Spleen (tissue), 7 donors: Measurements from ENCODE around the gene ZNF606.

Experiments
- POLR2A ChIP-seq, 3 donors: fragments of 450-650 bp; IDR thresholded peaks; one replicate each; pipeline ENCODE4 v1.5.1; 2017; ENCODE audit warnings: antibody characterized with exemption in 3 of 3, mild to moderate bottlenecking in 1 of 3
- POLR2AphosphoS5 ChIP-seq, 3 donors: sonication (generic); formaldehyde crosslinking; IDR thresholded peaks; one replicate each; pipeline ENCODE4 v1.5.1; 2017; ENCODE audit warnings: antibody characterized with exemption in 3 of 3
- TF ChIP-seq, protein P1 (sequence below), 11 experiments: fragments of 200-600 bp in 7 of 11; fragments of 450-650 bp in 4 of 11; sonication (generic) in 4 of 11; IDR thresholded peaks in 8 of 11; conservative IDR thresholded peaks in 3 of 11; 1 replicate in 7 of 11; 2 replicates in 4 of 11; pipeline versions ENCODE4 v1.4.0 to v1.8.0; 2016 to 2021; ENCODE audit warnings: antibody characterized with exemption in 11 of 11, inconsistent platforms in 4 of 11, mild to moderate bottlenecking in 1 of 11
- donor health status: DM: no; HTN: no; CAD: no; lungs with moderate emphysema.
- donor health status: DM: no; HTN: no; CAD: no.
- donor health status: DM: no; HTN: no; CAD: no.

DNA sequence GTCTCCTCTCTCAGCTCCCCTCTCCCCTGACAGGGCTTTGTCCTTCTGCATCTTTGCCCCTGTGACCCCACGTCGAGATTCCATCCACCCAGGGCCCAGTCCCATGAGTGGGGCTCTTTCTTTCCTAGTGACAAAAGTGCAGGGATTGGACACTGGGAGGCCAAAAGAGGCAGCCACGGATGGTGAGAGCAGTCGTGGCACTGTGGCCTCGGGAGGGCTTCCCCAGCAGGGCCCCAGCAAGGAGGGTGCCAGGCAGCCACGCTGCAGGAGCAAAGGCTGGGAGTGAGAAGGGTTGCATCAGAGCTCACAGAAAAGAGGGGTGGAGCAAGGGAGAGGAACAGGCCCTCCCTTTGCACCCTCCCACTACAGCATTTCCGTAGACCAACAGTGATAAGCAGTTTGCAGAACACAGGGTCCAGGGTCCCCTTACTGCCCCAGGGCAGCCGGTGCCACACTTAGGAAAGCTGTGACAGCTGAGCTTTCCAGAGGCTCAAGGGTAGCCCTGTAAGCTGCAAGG, 36.1 kb upstream of the ZNF606 start:
- TF ChIP-seq, protein P1, sequence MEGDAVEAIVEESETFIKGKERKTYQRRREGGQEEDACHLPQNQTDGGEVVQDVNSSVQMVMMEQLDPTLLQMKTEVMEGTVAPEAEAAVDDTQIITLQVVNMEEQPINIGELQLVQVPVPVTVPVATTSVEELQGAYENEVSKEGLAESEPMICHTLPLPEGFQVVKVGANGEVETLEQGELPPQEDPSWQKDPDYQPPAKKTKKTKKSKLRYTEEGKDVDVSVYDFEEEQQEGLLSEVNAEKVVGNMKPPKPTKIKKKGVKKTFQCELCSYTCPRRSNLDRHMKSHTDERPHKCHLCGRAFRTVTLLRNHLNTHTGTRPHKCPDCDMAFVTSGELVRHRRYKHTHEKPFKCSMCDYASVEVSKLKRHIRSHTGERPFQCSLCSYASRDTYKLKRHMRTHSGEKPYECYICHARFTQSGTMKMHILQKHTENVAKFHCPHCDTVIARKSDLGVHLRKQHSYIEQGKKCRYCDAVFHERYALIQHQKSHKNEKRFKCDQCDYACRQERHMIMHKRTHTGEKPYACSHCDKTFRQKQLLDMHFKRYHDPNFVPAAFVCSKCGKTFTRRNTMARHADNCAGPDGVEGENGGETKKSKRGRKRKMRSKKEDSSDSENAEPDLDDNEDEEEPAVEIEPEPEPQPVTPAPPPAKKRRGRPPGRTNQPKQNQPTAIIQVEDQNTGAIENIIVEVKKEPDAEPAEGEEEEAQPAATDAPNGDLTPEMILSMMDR (IDR thresholded peaks at IDR 0.05 in 8 of 11, conservative IDR thresholded peaks at IDR 0.05 in 3 of 11), result no peak
- TF ChIP-seq POLR2A (IDR thresholded peaks at IDR 0.05) (no peak), POLR2AphosphoS5 (IDR thresholded peaks at IDR 0.05) (no peak)
